HEK293 (cell line): ENCODE data around the gene RASGRF2.

Experiments used
- CTCF ChIP-seq: fragments of 450-650 bp; formaldehyde crosslinking; IDR thresholded peaks from 2 replicates; pipeline ENCODE4 v1.5.1; 2016; ENCODE audit warnings: missing biosample characterization, missing genetic modification characterization
- GLI4 ChIP-seq: fragments of 450-650 bp; formaldehyde crosslinking; IDR thresholded peaks from 2 replicates; pipeline ENCODE4 v1.5.1; 2016; ENCODE audit warnings: missing biosample characterization, missing genetic modification characterization
- ZNF223 ChIP-seq: fragments of 450-650 bp; formaldehyde crosslinking; IDR thresholded peaks from 2 replicates; pipeline ENCODE4 v1.5.1; 2016; ENCODE audit warnings: missing biosample characterization, missing genetic modification characterization
- ZNF292 ChIP-seq: fragments of 450-650 bp; formaldehyde crosslinking; IDR thresholded peaks from 2 replicates; pipeline ENCODE4 v1.5.1; 2016; ENCODE audit warnings: low read depth, missing biosample characterization, missing genetic modification characterization, borderline replicate concordance
- ZNF600 ChIP-seq: fragments of 450-650 bp; formaldehyde crosslinking; IDR thresholded peaks from 2 replicates; pipeline ENCODE4 v1.5.1; 2016; ENCODE audit warnings: missing biosample characterization, missing genetic modification characterization

GRCh38 chr5:81046041-81046440 lies 85.9 kb downstream of the RASGRF2 start:
- no peak for TF ChIP-seq ZNF600 (tag by site-specific recombination)
- TF ChIP-seq CTCF (tag by site-specific recombination): no peak
- TF ChIP-seq GLI4 (tag by site-specific recombination): no peak
- TF ChIP-seq ZNF292 (tag by site-specific recombination): no peak
- no peak for TF ChIP-seq ZNF223 (tag by site-specific recombination)
